GM19397 (cell line): ENCODE results near the gene FUT1.
"Not testable (repeated sequence)": the region's sequence is repeated elsewhere in the genome, so short reads cannot be mapped to it uniquely, and the experiment has no call there.

Experiments used
- ATAC-seq: cut with Tn5 transposase; IDR thresholded peaks from one replicate; pipeline ENCODE4 v1.9.1; 2021; ENCODE audit warnings: mild to moderate bottlenecking, moderate library complexity; ENCODE audit not compliant: unreplicated experiment

Gene FUT1

GRCh38 chr19:48752496-48753365 lies at the start of gene FUT1:
Gene FUT1, minus strand, starts transcription at chr19:48752641. Its CDS starts 1,360 bp downstream, at chr19:48751281.
- no peak for ATAC-seq

GRCh38 chr19:48799358-48800300 lies 47.2 kb upstream of the FUT1 start:
- ATAC-seq: no peak

- ATAC-seq: no peak
Observed at GRCh38 chr19:48798937-48799336, 46.5 kb upstream of the FUT1 start.

- no peak for ATAC-seq
Observed at GRCh38 chr19:48797103-48797502, 44.7 kb upstream of the FUT1 start.

GRCh38 chr19:48796298-48797083 lies 44.0 kb upstream of the FUT1 start:
- ATAC-seq: no peak

GRCh38 chr19:48795685-48796070 lies 43.2 kb upstream of the FUT1 start:
- no peak for ATAC-seq

- peak; percentile 85 for ATAC-seq
Observed at GRCh38 chr19:48795055-48795684, 42.7 kb upstream of the FUT1 start.

- no peak for ATAC-seq
Observed at GRCh38 chr19:48794291-48794690, 41.9 kb upstream of the FUT1 start.

GRCh38 chr19:48793271-48793670 lies 40.8 kb upstream of the FUT1 start:
- ATAC-seq: no peak

- not testable (repeated sequence) for ATAC-seq
Observed at GRCh38 chr19:48787331-48787730, 34.9 kb upstream of the FUT1 start.

- ATAC-seq: not testable (repeated sequence)
Observed at GRCh38 chr19:48786422-48786821, 34.0 kb upstream of the FUT1 start.

- no peak for ATAC-seq
Observed at GRCh38 chr19:48784527-48784926, 32.1 kb upstream of the FUT1 start.

- ATAC-seq: no peak
Observed at GRCh38 chr19:48780631-48781391, 28.4 kb upstream of the FUT1 start.

- no peak for ATAC-seq
Observed at GRCh38 chr19:48779636-48780035, 27.2 kb upstream of the FUT1 start.

GRCh38 chr19:48777720-48778119 lies 25.3 kb upstream of the FUT1 start:
- ATAC-seq: no peak

- ATAC-seq: no peak
Observed at GRCh38 chr19:48777139-48777538, 24.7 kb upstream of the FUT1 start.

GRCh38 chr19:48772503-48772953 lies 20.1 kb upstream of the FUT1 start:
- ATAC-seq: no peak

- ATAC-seq: no peak
Observed at GRCh38 chr19:48770734-48771472, 18.5 kb upstream of the FUT1 start.

- no peak for ATAC-seq
Observed at GRCh38 chr19:48770266-48770665, 17.8 kb upstream of the FUT1 start.
